Effector memory CD4-positive, alpha-beta T cell (primary cell): Measurements from ENCODE around the gene LRCOL1.
A peak's percentile ranks its signal among the peaks of the same experiment; 100 is the strongest.

Experiments
- DNase-seq, 3 donors: peaks; one replicate each; pipeline ENCODE4 v3.0.0-alpha.2; 2020
- H3K27ac ChIP-seq: 2 replicates; pipeline ENCODE4 v1.7.0; 2013; ENCODE audit warnings: mild to moderate bottlenecking, low read length, moderate library complexity; ENCODE audit not compliant: insufficient read depth, poor library complexity, severe bottlenecking
- H3K27me3 ChIP-seq: replicated peaks from 2 replicates; pipeline ENCODE4 v1.7.0; 2013; ENCODE audit warnings: mild to moderate bottlenecking, low read length; ENCODE audit not compliant: insufficient read depth, control insufficient read depth, poor library complexity, severe bottlenecking
- H3K36me3 ChIP-seq: 2 replicates; pipeline ENCODE4 v1.7.0; 2013; ENCODE audit warnings: mild to moderate bottlenecking, low read length, moderate library complexity; ENCODE audit not compliant: control insufficient read depth, insufficient read depth
- H3K4me1 ChIP-seq: 2 replicates; pipeline ENCODE4 v1.7.0; 2013; ENCODE audit warnings: low read length, mild to moderate bottlenecking; ENCODE audit not compliant: control insufficient read depth, insufficient read depth, poor library complexity, severe bottlenecking
- H3K4me3 ChIP-seq: 2 replicates; pipeline ENCODE4 v1.7.0; 2013; ENCODE audit warnings: low read length, low read depth, mild to moderate bottlenecking; ENCODE audit not compliant: insufficient read depth, poor library complexity, severe bottlenecking
- H3K9me3 ChIP-seq: 2 replicates; pipeline ENCODE4 v1.7.0; 2013; ENCODE audit warnings: mild to moderate bottlenecking, low read length, moderate library complexity; ENCODE audit not compliant: control insufficient read depth

LRCOL1 gene

DNA sequence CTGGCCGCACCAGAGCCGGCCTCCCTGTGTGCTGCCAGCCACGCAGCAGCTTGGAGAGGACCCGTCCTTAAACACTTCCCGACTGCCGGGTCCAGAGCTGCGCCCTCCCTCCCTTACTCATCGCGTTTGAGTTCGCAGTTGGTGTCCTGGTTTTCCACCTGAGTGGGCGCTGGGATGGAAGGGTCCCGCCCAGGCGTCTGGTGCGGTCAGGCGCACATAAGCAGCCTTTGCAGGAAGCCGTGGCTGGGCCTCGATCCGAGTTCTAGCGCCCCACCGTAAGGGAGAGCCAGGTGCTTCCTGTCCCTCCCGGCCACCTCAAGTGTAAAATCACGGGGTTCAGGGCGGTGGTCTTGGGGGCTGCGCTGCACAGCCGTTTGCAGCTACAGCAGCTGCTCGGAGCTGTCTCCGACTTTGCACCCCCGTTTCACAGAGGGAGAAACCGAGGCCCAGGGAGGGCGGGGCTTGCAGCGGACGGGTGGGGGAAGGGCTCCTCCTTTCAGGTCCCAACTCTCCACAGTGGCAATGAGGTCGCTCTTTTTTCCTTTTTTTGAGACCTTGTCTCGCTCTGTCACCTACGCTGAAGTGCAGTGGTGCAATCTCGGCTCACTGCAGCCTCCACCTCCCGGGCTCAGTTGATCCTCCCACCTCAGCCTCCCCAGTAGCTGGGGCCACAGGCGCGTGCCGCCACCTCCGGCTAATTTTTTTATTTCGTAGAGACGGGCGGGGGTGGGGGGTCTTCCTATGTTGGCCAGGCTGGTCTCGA is 51.3 kb downstream of the LRCOL1 start:
- no peak for DNase-seq
- no peak overlapping the region for H3K27ac ChIP-seq
- H3K9me3 ChIP-seq: no peaks in the 10 kb centered on the region
- no peaks in the 10 kb centered on the region for H3K36me3 ChIP-seq
- no peaks in the 10 kb centered on the region for H3K27me3 ChIP-seq
- peak overlapping the region; percentile 54 for H3K4me3 ChIP-seq
- peaks cover 22% of the 10 kb centered on the region for H3K4me1 ChIP-seq

DNA sequence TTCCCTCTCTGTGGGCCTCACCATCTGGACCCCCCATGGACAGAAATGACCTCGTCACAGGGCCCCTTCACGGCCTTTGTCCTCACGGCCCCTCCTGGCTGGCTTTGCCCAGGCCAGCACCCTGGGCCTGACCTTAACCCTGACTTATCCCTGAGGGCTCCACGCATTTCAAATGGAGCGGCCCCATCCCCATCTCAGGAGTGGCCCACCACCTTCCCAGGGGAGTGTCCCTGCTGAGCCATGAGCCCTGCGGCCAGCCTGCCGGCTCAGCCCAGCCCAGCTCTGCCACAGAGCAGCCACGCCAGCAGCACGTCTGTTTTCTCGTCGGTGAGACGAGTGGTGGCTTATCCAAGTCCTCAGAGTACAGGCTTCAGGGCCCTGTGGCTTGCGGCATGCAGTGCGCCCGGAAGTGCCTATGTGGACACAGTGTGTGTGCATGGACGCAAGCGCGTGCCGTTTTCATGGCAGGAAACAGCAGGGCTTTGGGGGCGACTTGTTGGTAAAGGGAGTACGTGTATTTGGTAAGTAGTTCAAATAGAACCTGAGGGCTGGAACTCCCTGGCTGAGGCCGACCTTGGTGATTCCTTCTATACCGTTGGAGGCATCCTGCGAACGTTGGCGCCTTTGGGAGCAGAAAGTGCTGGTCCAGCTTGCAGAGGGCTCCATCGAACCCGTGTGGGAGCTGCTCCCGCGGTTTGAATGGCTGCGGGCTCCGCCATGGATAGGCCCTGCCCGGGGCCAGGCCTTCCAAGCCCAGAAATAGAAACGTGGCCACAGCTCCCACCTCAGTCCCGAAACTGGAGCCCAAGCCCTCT is 52.1 kb downstream of the LRCOL1 start:
- no peaks in the 10 kb centered on the region for H3K27me3 ChIP-seq
- H3K4me3 ChIP-seq: no peak overlapping the region
- H3K27ac ChIP-seq: no peak overlapping the region
- H3K36me3 ChIP-seq: no peaks in the 10 kb centered on the region
- H3K4me1 ChIP-seq: peaks cover 22% of the 10 kb centered on the region
- no peak for DNase-seq
- no peaks in the 10 kb centered on the region for H3K9me3 ChIP-seq

DNA sequence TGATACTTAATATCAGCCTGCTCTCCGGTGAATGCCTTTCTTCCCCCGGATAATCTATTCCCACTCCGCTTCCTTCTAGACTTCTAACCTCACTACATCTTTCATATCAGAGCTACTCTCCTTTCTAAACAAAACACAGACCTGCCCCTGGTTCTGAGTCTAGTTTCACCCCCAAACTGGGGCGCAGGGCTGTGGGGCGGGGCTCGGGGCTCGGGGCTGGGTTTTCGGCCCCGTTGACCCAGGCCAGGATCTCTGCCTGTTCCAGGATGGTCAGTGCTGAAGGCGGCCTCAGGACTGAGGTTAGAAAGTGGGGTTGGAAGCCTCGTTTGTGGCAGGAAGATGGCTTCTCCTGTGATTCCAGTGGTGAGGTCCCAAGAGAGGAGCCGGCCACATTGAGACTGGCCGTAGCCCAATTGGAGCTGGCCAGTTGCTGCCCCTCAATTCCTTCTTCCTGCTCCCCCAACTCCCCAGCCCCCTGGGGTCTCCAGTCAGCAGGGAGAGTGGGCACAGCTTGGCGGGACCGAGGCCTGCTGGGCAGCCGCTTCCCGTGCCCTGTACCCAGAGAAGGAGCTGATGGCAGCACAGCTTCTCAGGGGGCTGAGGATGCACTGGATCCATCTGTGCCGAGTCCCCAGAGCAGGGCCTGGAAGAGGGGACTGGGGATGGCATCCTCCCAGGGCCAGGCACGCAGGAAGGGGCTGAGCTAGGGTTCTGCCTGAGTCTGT is 52.9 kb downstream of the LRCOL1 start:
- DNase-seq: no peak
- peaks cover 22% of the 10 kb centered on the region for H3K4me1 ChIP-seq
- H3K9me3 ChIP-seq: no peaks in the 10 kb centered on the region
- H3K27ac ChIP-seq: no peak overlapping the region
- no peak overlapping the region for H3K4me3 ChIP-seq
- peaks cover under 1% of the 10 kb centered on the region for H3K36me3 ChIP-seq
- no peaks in the 10 kb centered on the region for H3K27me3 ChIP-seq

DNA sequence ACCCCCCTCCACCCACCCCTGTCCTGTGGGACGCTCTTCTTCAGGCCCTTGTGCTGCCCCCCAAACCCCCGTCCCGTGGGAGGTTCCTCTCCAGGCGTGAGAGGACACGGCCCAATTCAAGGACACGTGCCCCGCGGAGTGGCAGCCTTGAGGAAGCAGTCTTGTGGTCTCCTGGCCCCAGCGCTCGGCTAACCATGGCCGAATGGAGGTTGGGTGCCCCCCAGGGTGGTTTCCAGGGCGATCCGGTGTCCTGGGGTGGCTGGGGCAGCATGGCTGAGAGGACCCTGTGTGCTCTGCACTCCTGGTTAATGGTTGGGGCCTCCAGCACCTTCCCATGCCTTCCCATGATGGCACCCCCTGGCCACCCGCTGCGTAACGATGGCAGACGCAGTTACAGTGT is 53.6 kb downstream of the LRCOL1 start:
- Histone ChIP-seq H3K4me3 (no peak overlapping the region), H3K9me3 (no peaks in the 10 kb centered on the region), H3K36me3 (peaks cover 4% of the 10 kb centered on the region), H3K4me1 (peaks cover 22% of the 10 kb centered on the region), H3K27me3 (no peaks in the 10 kb centered on the region), H3K27ac (no peak overlapping the region)
- DNase-seq: no peak

DNA sequence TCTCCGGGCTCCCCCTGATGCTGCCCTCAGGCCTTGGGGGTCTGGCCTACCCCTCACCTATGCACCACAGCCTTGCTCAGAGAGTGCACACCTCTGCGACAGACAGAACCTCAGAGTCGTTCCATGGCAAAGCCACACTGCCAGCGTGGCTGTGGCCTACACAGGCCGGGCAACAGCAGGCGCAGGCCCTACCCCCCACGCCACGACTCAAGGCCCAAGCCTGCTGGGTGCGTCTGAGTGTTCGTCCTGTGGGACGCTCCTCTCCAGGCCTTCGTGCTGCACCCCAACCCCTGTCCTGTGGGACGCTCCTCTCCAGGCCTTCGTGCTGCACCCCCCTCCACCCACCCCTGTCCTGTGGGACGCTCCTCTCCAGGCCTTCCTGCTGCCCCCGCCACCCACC is 54.2 kb downstream of the LRCOL1 start:
- Histone ChIP-seq H3K27me3 (no peaks in the 10 kb centered on the region), H3K36me3 (peaks cover 4% of the 10 kb centered on the region), H3K27ac (no peak overlapping the region), H3K4me1 (peaks cover 21% of the 10 kb centered on the region), H3K4me3 (no peak overlapping the region), H3K9me3 (no peaks in the 10 kb centered on the region)
- DNase-seq: no peak

GRCh38 chr12:132555686-132556085 is 54.7 kb downstream of the LRCOL1 start:
- no peaks in the 10 kb centered on the region for H3K9me3 ChIP-seq
- H3K27ac ChIP-seq: no peak overlapping the region
- H3K4me3 ChIP-seq: no peak overlapping the region
- H3K4me1 ChIP-seq: peaks cover 15% of the 10 kb centered on the region
- no peaks in the 10 kb centered on the region for H3K27me3 ChIP-seq
- H3K36me3 ChIP-seq: peaks cover 4% of the 10 kb centered on the region
- DNase-seq: no peak

DNA sequence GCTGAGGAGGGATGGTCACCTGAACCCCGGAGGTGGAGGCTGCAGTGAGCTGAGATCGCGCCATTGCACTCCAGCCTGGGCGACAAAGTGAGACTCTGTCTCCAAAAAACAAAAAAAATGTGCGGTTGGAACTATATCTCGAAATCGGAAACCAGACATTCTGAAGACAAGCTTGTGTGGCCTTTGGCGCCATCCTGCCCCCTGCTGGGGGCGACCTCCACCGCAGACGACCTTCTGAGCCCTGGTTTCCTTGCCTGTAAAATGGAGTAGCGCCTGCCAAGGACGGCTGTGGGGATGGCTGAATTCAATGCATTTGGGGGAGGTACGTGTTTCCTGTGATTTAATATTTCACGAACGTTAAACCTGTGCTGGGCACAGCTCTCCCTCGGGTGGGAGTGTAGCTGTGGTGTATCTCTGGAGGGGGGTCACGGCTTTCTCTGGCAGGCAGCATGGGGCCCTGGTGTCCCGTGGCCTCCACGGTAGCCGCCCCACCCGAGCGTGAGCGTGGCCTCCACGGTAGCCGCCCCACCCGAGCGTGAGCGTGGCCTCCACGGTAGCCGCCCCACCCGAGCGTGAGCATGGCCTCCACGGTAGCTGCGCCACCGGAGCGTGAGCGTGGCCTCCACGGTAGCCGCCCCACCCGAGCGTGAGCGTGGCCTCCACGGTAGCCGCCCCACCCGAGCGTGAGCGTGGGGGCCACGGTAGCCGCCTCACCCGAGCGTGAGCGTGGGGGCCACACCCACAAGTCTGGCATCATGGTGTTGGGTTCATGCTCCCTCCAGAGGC is 55.3 kb downstream of the LRCOL1 start:
- H3K27me3 ChIP-seq: no peaks in the 10 kb centered on the region
- no peak for DNase-seq
- no peaks in the 10 kb centered on the region for H3K9me3 ChIP-seq
- H3K4me3 ChIP-seq: no peak overlapping the region
- peaks cover 4% of the 10 kb centered on the region for H3K36me3 ChIP-seq
- peaks cover 14% of the 10 kb centered on the region for H3K4me1 ChIP-seq
- H3K27ac ChIP-seq: no peak overlapping the region
